ENCODE measurements around the gene XRCC4.
"Not testable (repeated sequence)": the region's sequence is repeated elsewhere in the genome, so short reads cannot be mapped to it uniquely, and the experiment has no call there.

The XRCC4 gene

GRCh38 chr5:83179966-83180365 is 102.6 kb downstream of the XRCC4 start:
- no peak for DNase-seq (ENCODE audit: low spot score)

GRCh38 chr5:83184534-83184933 is 107.2 kb downstream of the XRCC4 start:
- DNase-seq (ENCODE audit: low spot score): no peak

- no peak for DNase-seq (ENCODE audit: low spot score)
Observed at GRCh38 chr5:83192947-83193346, 115.6 kb downstream of the XRCC4 start.

- DNase-seq (ENCODE audit: low spot score): no peak
Observed at GRCh38 chr5:83197326-83197967, 120.1 kb downstream of the XRCC4 start.

GRCh38 chr5:83199126-83199525 is 121.8 kb downstream of the XRCC4 start:
- no peak for DNase-seq (ENCODE audit: low spot score)

GRCh38 chr5:83204651-83205050 is 127.3 kb downstream of the XRCC4 start:
- DNase-seq (ENCODE audit: low spot score): no peak

- DNase-seq (ENCODE audit: low spot score): no peak
Observed at GRCh38 chr5:83209963-83210362, 132.6 kb downstream of the XRCC4 start.

GRCh38 chr5:83219077-83219476 is 141.7 kb downstream of the XRCC4 start:
- no peak for DNase-seq (ENCODE audit: low spot score)

GRCh38 chr5:83219495-83219894 is 142.1 kb downstream of the XRCC4 start:
- no peak for DNase-seq (ENCODE audit: low spot score)

- DNase-seq (ENCODE audit: low spot score): no peak
Observed at GRCh38 chr5:83220331-83220730, 143.0 kb downstream of the XRCC4 start.

- DNase-seq (ENCODE audit: low spot score): no peak
Observed at GRCh38 chr5:83222906-83223305, 145.6 kb downstream of the XRCC4 start.

- peak; percentile 2 for DNase-seq (ENCODE audit: low spot score)
Observed at GRCh38 chr5:83227611-83228010, 150.3 kb downstream of the XRCC4 start.

GRCh38 chr5:83230511-83230910 is 153.2 kb downstream of the XRCC4 start:
- DNase-seq (ENCODE audit: low spot score): no peak

GRCh38 chr5:83244516-83244915 is 167.2 kb downstream of the XRCC4 start:
- DNase-seq (ENCODE audit: low spot score): peak; percentile 27

GRCh38 chr5:83245037-83245436 is 167.7 kb downstream of the XRCC4 start:
- DNase-seq (ENCODE audit: low spot score): no peak

- DNase-seq (ENCODE audit: low spot score): no peak
Observed at GRCh38 chr5:83246071-83246470, 168.7 kb downstream of the XRCC4 start.

GRCh38 chr5:83249156-83249555 is 171.8 kb downstream of the XRCC4 start:
- DNase-seq (ENCODE audit: low spot score): no peak

GRCh38 chr5:83251849-83252248 is 174.5 kb downstream of the XRCC4 start:
- no peak for DNase-seq (ENCODE audit: low spot score)

- peak; percentile 11 for DNase-seq (ENCODE audit: low spot score)
Observed at GRCh38 chr5:83253720-83254119, 176.4 kb downstream of the XRCC4 start.

GRCh38 chr5:83255268-83255667 is 177.9 kb downstream of the XRCC4 start:
- peak; percentile 55 for DNase-seq (ENCODE audit: low spot score)

- DNase-seq (ENCODE audit: low spot score): no peak
Observed at GRCh38 chr5:83256091-83256780, 178.9 kb downstream of the XRCC4 start.

- DNase-seq (ENCODE audit: low spot score): not testable (repeated sequence)
Observed at GRCh38 chr5:83257684-83258083, 180.3 kb downstream of the XRCC4 start.

GRCh38 chr5:83265318-83265717 is 188.0 kb downstream of the XRCC4 start:
- DNase-seq (ENCODE audit: low spot score): no peak

GRCh38 chr5:83270311-83270710 is 193.0 kb downstream of the XRCC4 start:
- DNase-seq (ENCODE audit: low spot score): no peak

All from kidney tubule cell (primary cell).